HG02678 (cell line): ENCODE data around the gene COL15A1.
A peak's percentile ranks its signal among the peaks of the same experiment; 100 is the strongest.

ENCODE experiments used
- ATAC-seq: cut with Tn5 transposase; IDR thresholded peaks from one replicate; pipeline ENCODE4 v1.9.1; 2021; ENCODE audit warnings: mild to moderate bottlenecking, moderate library complexity; ENCODE audit not compliant: unreplicated experiment

Gene COL15A1

DNA sequence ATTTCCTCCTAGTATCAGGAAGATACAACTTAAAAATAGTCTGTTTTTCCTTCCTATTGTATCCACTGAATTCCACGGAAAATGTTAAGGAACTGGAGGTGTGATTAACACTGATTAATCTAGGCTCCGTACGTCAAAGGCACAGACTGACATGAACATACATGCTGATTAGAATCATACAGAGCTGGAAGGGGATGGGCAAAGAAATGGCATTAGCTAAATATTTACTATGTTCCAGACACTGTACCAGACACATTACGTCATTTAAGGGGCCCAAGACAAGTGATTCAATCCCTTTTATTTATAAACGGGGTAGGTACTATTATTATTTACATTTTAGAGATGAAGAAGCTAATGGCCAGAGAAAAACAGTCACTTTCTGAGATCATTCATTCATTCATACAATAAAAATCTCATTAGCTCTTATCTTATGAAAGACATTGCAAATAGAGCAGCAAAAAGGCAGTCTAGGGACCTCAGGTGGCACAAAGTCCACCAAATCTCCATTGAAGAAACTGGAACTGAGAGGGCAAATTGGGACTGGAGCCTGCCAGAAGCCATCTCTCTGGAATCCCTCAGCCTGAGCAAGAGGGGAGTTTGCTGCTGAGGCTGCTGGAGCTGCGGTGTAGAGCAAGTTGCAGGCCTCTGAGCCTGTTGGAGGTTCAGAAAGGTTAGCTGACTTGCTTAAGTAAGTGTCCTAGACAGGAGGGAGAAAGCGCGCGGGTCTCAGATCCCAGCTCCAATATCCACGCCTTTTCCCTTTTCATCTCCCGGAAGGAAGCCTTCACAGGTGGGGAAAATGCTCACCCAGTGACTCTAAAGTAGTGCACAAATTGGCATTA, 159.6 kb downstream of the COL15A1 start:
- ATAC-seq, result no peak

DNA sequence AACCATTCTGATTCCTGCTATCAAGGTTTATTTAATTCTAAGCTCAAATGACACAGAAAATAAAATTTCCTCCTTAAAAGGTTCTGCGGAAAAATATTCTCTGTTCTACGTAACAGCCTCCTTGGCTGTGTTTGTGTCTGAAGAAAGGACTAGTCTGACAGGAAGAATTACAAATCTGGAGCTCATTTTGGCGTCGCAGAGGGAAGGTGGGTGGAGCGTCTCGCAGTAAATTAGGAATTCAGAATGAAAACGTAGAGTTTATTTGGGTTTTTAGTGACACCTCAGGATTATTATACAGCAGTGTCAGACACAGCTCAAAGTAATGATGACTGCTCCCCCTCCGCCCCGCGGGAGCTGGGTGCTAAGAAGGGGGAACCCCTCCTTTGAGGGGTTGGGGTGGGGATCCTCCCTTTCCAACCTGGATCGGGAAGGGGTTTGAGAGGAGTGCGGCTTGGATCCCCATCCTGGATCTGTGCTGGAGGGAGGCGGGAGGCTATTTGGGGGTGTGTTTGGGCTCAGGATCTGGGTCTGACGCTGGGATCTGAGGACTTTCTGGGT, 160.3 kb downstream of the COL15A1 start:
- ATAC-seq, result no peak

DNA sequence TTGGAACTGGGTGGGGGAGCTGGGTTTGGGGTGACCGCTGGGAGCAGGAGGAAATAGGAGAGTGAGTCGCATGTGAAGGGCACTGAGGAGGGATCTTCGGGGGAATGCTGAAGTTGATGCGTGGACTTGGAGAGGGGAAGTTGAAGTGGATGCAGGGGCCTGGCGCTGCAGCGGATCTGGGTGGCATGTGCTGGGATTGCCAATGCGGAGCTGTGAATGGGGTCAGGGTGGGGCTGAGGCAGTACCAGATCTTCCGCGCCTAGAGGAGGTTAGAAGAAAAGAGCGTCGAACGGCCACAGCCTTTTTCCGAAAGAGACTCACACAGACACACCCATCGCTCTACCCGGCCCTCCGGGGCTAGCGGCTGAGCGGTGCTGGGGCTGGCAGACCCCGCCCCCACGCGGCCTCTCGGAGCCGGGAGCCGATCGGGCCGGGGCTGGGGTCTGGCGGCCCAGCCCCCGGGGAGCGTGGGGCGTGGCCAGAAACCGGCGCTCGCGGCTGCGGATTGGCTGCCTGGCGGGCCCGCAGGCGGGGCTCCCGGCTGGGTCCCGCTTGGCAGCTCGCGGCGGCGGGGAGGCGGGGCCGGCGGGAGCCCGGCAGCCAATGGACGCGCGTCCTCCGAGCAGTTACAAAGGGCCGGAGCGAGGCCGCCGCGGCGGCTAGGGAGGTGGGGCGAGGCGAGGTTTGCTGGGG, 160.9 kb downstream of the COL15A1 start, which contains the start of gene TGFBR1:
TGFBR1 (plus strand) TSS at position 655 of the 693 bp plus-strand sequence. CDS start 93 bp downstream, outside the sequence.
- peak; percentile 86 for ATAC-seq

DNA sequence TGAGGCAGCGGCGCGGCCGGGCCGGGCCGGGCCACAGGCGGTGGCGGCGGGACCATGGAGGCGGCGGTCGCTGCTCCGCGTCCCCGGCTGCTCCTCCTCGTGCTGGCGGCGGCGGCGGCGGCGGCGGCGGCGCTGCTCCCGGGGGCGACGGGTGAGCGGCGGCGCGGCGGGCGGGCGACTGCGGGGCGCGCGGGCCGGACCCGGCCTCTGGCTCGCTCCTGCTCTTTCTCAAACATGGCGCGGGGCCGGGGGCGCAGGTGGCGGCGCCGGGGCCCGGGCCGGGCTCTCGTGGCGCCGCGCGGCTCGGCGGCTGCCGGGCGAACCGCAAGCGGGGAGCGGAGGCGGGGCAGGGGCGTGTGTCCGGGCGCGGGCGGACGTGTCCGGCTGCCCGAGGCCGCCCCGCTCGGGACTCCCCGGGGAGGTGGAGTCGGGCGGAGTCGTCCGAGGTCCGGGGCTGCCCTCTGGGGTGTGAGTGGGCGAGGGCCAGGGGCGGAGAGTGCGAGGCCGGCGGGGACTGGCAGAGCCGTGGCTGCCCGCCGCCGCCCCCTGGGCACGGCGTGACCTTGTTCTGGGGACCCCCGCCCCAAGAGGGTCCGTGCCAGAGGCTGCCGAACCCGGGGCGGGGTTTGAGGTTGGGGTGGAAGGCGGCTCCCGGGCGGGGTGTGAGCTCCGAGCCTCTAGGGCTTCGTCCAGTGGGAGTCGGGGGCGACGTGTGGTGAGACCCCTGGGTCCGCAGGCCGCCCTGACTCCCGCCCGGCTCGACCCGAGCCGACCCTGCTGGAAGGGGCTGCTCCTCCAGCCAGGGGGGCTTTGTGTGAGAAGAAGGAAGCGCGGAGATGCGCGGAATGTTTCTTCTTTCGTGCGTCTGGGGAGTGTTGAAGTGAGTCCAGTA, 161.7 kb downstream of the COL15A1 start:
- peak; percentile 60 for ATAC-seq

DNA sequence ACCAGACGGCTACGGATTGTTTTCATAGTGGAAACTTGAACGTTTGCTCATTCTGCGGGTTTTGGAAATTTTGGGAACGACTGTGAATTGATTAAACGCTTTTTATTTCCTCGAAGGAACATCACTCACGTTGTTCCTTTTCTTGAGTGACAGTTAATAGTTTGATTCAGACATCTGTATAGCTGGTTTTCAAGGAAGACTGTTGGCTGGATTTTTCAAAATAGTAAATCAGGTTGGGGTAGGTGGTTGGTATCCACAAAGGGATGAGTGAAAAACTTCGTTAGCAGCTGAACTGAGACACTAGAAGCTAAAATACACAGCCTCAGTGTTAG, 162.3 kb downstream of the COL15A1 start:
- no peak for ATAC-seq

DNA sequence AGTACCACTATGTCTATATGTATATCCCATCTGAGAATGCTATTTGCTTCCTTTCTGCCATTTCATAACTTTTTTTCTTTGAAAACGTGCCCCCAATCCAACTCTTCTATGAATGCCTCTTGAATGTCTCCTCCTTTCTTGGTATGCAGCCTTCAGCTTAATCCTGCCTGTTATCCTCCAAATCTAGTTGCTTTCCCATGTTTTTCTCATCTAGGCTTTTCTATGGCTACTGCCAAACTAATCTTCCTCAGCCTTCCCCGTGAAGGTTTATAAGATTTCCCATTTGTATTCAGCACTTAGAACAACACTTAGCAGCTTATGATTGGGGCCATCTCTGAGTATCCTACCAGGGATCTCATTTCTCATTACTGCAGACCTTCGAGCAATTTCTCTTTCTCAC, 163.7 kb downstream of the COL15A1 start:
- ATAC-seq, result no peak

DNA sequence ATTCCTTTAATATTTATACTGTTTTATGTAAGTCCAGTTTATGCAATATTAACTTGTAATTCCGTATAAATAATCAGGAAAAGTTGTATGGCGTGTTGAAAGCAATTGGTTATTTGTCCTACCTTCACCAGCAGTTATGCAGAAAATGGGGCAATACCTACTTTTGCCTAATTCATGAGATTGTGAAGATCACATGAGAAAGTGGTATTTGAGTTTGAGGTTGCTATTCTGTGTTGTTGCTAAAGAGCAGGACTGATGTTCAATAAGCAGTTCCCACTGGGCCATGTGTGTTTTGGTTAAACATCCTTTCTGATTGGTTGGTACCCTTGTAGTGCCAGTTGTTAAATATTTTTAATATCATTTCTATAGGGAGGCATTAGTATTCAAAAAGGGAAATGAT, 164.4 kb downstream of the COL15A1 start:
- no peak for ATAC-seq

DNA sequence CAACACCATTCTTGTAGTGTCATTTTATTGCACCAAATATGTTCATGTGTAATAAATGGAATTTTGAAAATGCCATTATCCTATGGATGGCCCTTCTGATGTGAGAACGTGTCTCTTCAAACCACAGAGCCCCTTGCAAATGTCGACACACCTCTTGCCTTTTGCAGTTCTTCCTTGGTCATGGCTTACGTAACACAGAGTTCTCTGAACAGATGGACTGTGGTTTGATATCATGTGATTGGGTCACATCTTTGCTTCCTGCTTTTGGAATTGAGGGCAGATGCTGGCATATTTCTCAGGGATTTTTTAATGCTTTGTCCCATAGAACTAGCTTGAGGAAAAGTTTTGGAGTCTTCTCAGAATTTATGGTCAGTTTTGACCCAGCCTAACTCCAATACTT, 165.8 kb downstream of the COL15A1 start:
- ATAC-seq, result no peak

DNA sequence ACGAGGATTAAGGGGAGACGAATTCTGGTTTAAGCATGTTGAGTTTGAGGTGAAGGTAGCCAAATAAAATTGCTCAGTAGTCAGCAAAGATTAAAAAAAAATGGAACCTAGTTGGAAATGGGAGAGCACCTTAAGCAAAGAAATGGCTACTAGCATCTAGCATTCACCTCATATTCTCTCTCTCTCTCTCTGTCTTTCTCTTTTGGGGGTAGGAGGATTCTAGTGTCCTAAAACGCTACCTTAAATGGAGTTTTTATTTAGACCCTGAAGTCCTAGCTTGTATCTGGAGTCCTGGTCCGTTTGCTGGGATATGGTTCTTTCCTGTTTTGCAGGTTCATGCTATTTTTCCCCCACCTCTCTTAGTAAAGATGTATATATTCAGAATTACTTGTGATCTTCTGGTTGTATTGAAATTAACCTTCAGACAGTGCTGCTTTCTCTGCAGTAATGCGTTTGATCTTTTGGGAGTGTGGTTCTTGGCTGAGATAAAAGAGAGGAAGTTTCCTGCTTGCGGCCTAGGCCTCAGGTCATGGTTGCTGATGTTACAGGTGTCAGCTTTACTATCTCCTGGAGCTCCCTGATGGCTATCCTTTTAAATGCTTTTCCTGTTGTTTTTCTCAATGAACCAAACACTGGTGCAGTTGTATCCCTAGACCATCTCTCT, 169.2 kb downstream of the COL15A1 start:
- ATAC-seq, result no peak

DNA sequence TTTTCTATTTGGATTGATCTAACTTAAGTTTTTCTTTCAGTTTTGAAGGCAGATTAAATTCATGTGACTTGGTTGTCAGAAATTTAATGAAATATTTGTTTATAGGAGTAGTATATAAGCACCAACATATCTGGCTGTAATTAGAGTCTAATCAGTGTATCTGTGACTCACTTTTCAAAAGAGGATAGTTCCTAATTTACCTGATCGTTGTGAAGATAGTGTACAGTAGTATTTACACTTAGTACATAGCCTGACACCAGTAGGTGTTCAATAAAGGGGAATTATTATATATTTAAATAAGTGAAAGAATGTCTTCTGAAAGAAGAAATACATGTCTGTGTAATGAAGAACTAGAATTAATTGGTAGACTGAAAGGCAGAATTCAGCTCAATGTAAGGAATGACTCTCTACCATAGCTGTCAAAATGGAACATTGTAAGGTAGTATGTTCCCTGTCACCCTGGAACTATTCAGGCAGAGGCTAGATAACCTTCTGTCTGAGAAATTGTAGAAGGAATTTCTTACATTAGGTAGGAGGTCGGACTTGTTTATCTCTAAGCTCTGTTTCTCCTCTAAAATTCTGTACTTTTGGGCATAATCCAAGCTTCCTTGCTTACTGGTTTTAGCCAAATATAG, 169.8 kb downstream of the COL15A1 start:
- no peak for ATAC-seq

DNA sequence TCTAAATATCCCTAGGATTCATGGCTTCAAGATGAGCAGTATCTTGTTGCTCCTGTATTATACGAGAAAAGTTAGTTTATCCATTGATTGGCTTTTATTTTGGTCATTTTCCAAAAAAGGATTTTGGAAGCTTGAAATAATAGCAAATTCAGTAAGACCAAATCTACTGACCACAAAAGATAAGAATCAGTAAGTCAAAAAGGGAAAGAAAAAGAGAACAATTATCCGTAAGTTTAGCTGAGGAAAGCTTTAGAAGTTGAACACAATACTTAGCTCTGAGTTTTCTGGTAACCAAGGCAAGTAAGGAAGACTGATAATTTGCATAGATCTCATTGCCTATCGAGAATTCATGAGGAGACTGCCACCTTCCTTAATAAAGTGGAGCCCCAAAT, 170.3 kb downstream of the COL15A1 start:
- ATAC-seq, result no peak

DNA sequence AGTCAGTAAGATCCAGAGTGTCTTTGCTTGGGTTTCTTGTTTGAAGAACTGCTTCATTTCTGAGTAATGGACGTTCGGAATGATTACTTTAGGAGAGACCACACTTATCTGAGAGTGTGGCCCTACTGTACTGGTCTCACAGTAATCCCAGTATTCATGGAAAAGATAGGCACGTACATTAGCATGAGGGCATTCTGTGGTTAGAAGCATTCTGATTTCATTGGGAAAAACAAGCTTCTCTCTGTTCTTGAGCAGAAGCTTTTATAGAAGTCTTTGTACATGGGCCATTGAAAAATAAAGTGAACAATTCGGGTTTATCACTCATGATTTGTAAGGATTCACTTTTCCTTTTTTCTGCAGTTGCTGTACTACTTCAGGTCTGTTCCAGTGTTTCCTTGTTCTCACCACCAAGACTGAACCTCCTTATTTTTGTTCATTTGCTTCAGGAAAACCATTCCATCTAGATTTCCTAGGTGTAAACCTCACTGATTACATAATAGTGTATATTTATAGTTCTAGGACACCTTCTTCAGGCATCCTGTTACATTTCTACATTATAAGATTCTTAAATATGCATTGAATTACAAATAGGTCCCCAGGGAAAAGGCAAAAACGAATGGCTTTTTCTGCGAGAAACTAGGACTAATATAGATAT, 171.3 kb downstream of the COL15A1 start:
- no peak for ATAC-seq

DNA sequence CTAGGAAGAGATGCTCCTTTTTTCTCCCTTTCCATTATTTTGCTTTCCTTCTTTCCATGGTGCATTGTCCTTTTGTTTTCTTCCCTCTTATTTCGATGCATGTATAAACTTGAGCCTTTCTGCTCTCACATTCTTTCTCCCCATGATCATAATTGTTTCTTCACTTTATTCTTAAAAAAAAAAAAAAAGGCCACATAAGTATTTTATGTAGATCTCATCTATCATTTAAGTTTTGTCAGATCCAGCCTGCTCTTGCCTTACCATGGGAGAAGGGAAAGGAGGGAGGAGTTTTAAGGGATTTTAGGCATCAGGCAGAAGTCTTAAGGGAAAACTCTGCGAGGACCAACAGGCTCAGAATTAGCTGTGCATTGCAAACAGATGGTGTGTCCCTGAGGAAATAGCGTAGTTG, 172.3 kb downstream of the COL15A1 start:
- no peak for ATAC-seq

DNA sequence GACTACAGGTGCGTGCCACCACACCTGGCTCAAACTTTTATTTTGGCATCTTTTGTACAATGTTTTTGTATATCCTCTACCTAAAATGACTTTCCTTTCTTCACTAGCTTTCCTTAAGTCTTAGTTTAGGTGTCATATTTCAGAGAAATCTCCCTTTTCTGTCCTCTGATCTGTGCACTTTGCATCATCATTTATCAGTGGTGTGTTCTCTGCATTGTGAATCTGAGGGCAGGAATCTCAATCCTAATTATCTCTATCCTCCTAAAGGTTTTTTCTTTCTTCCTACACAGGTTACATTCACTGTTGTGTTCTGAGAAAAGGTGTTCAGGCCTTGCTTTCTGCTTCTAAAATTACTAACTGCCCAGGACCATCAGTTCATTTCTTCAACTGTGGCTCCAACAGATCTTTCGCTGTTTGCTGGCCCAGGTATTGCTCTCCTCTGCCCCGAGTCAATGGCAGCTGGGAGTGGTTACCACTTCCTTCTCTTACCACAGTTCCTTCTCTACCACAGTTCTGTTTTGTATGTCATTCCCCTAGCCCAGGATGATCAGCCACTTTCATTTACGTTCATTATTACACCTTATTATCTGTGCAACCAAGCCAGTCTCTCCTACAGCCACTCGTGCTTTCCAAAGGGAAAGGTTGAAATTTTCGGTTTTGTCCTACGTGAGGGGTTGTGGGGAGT, 175.2 kb downstream of the COL15A1 start:
- peak; percentile 99 for ATAC-seq

DNA sequence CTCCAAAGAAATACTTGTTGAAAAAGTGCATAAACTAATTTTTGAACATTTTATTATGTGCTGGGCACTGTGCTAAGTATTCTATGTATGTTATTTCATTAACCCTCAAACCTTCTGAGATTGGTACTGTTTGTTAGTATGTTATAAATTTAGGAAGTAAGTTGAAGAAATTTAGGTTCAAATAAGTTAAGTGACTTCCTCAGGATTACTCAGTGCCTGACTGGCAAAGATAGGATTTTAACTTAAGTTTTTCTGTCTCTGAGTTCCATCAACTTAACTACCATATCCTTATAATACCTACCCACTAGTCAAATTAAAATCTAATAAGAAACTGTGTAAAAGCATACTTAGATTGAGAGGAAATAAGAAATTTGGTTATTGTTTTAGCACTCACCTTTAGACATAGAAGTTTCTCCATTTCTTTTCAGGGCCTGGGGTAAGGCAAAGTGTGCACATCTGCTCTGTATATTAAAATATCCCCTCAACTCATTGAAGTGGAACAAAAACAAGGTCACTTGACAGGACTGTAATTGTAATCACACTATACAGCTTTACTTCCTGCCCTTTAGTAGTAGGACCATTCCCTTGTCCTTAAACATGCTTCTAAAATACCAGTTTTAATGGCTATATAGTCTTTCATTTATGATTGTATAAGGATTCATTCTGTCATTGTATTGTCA, 176.4 kb downstream of the COL15A1 start:
- no peak for ATAC-seq
